Measurements from ENCODE around the gene PLA2G2A.

GRCh38 chr1:19981170-19981506 lies 1.7 kb upstream of the PLA2G2A start:
- no peak for TF ChIP-seq GATA2 (IDR thresholded peaks at IDR 0.05; ENCODE audit: low read depth, low read length)
- TF ChIP-seq GATA3 (IDR thresholded peaks at IDR 0.05; ENCODE audit: low read depth, low read length), result no peak

All from SH-SY5Y (cell line).